SKM-1 (cell line): ENCODE measurements around the gene LMX1A.

Experiments
- DNase-seq: peaks from one replicate; lab custom pipeline; 2025; ENCODE audit not compliant: unreplicated experiment; lab: John Stamatoyannopoulos, UW

The LMX1A gene

GRCh38 chr1:165325460-165326203 is 30.9 kb downstream of the LMX1A start:
- DNase-seq, result no peak

GRCh38 chr1:165324050-165324449 is 32.5 kb downstream of the LMX1A start:
- DNase-seq, result no peak

GRCh38 chr1:165317612-165318011 is 38.9 kb downstream of the LMX1A start:
- DNase-seq, result no peak

- DNase-seq, result no peak
Observed at GRCh38 chr1:165316153-165316772, 40.3 kb downstream of the LMX1A start.

GRCh38 chr1:165315481-165315880 is 41.0 kb downstream of the LMX1A start:
- no peak for DNase-seq

- no peak for DNase-seq
Observed at GRCh38 chr1:165313903-165314302, 42.6 kb downstream of the LMX1A start.

GRCh38 chr1:165312591-165312990 is 43.9 kb downstream of the LMX1A start:
- DNase-seq, result no peak

- no peak for DNase-seq
Observed at GRCh38 chr1:165306543-165307434, 49.7 kb downstream of the LMX1A start.

GRCh38 chr1:165303386-165303785 is 53.1 kb downstream of the LMX1A start:
- no peak for DNase-seq

- no peak for DNase-seq
Observed at GRCh38 chr1:165300400-165300903, 56.1 kb downstream of the LMX1A start.

GRCh38 chr1:165298203-165298820 is 58.2 kb downstream of the LMX1A start:
- no peak for DNase-seq

- DNase-seq, result no peak
Observed at GRCh38 chr1:165296205-165296604, 60.3 kb downstream of the LMX1A start.

- no peak for DNase-seq
Observed at GRCh38 chr1:165290148-165290547, 66.4 kb downstream of the LMX1A start.

- no peak for DNase-seq
Observed at GRCh38 chr1:165289556-165289955, 67.0 kb downstream of the LMX1A start.

GRCh38 chr1:165288350-165289120 is 68.0 kb downstream of the LMX1A start:
- no peak for DNase-seq

- DNase-seq, result no peak
Observed at GRCh38 chr1:165287781-165288180, 68.7 kb downstream of the LMX1A start.

GRCh38 chr1:165287329-165287728 is 69.2 kb downstream of the LMX1A start:
- DNase-seq, result no peak

GRCh38 chr1:165284454-165284853 is 72.1 kb downstream of the LMX1A start:
- DNase-seq, result no peak

- DNase-seq, result no peak
Observed at GRCh38 chr1:165281207-165281901, 75.2 kb downstream of the LMX1A start.

- no peak for DNase-seq
Observed at GRCh38 chr1:165279882-165280281, 76.6 kb downstream of the LMX1A start.
